MM.1S (cell line): ENCODE measurements around the gene LAGE3.

Experiments used
- DNase-seq: peaks from one replicate; pipeline ENCODE4 v3.0.0-alpha.2; 2015
- H2AFZ ChIP-seq: fragments of 300-600 bp; sonication (generic); 2 replicates; pipeline ENCODE4 v1.6.0; 2016; ENCODE audit warnings: antibody characterized with exemption, low read length
- H3F3A ChIP-seq: fragments of 300-600 bp; sonication (generic); 2 replicates; pipeline ENCODE4 v1.6.1; 2016; ENCODE audit warnings: mild to moderate bottlenecking, antibody characterized with exemption, low read length, moderate library complexity, mixed read lengths; ENCODE audit not compliant: insufficient read depth
- H3K27ac ChIP-seq: fragments of 300-600 bp; sonication (generic); 2 replicates; pipeline ENCODE4 v1.5.1; 2016; ENCODE audit warnings: mild to moderate bottlenecking, low read length
- H3K27me3 ChIP-seq: fragments of 300-600 bp; sonication (generic); replicated peaks from 2 replicates; pipeline ENCODE4 v1.6.0; 2016; ENCODE audit warnings: low read length; ENCODE audit not compliant: insufficient read depth
- H3K36me3 ChIP-seq: fragments of 300-600 bp; sonication (generic); replicated peaks from 2 replicates; pipeline ENCODE4 v1.6.1; 2016; ENCODE audit warnings: mild to moderate bottlenecking, low read length, mixed read lengths; ENCODE audit not compliant: insufficient read depth
- H3K4me1 ChIP-seq: fragments of 300-600 bp; sonication (generic); 2 replicates; pipeline ENCODE4 v1.6.1; 2016; ENCODE audit warnings: low read length, mixed read lengths
- H3K4me2 ChIP-seq: fragments of 300-600 bp; sonication (generic); 2 replicates; pipeline ENCODE4 v1.6.0; 2016; ENCODE audit warnings: low read depth, low read length
- H3K4me3 ChIP-seq: fragments of 300-600 bp; sonication (generic); 2 replicates; pipeline ENCODE4 v1.5.1; 2016; ENCODE audit warnings: low read length, mixed read lengths
- H3K79me2 ChIP-seq: fragments of 300-600 bp; sonication (generic); 2 replicates; pipeline ENCODE4 v1.6.1; 2016; ENCODE audit warnings: mixed run types, low read length, mixed read lengths
- H3K9ac ChIP-seq: fragments of 300-600 bp; sonication (generic); 2 replicates; pipeline ENCODE4 v1.6.1; 2016; ENCODE audit warnings: low read length, mixed read lengths
- H3K9me2 ChIP-seq: fragments of 300-600 bp; sonication (generic); replicated peaks from 2 replicates; pipeline ENCODE4 v1.6.1; 2016; ENCODE audit warnings: mild to moderate bottlenecking, low read length, mixed read lengths; ENCODE audit not compliant: insufficient read depth
- H3K9me3 ChIP-seq: fragments of 300-600 bp; sonication (generic); replicated peaks from 2 replicates; pipeline ENCODE4 v1.6.1; 2016; ENCODE audit warnings: mild to moderate bottlenecking, low read length, mixed read lengths; ENCODE audit not compliant: insufficient read depth
- H4K20me1 ChIP-seq: fragments of 300-600 bp; sonication (generic); 2 replicates; pipeline ENCODE4 v1.6.1; 2016; ENCODE audit warnings: mild to moderate bottlenecking, low read length, moderate library complexity, mixed read lengths; ENCODE audit not compliant: insufficient read depth
- EZH2 ChIP-seq: fragments of 300-600 bp; sonication (generic); optimal IDR thresholded peaks from 2 replicates; pipeline ENCODE3; 2017; ENCODE audit warnings: low read depth, mild to moderate bottlenecking, antibody characterized with exemption, low read length, mixed read lengths
- EZH2phosphoT487 ChIP-seq: fragments of 300-600 bp; sonication (generic); IDR thresholded peaks from 2 replicates; pipeline ENCODE4 v1.6.1; 2018; ENCODE audit warnings: antibody characterized with exemption, low read length
- TF ChIP-seq, protein P1 (sequence below): fragments of 300-600 bp; sonication (generic); IDR thresholded peaks from 2 replicates; pipeline ENCODE4 v1.5.1; 2016; ENCODE audit warnings: antibody characterized with exemption, low read length, mixed read lengths

The LAGE3 gene

DNA sequence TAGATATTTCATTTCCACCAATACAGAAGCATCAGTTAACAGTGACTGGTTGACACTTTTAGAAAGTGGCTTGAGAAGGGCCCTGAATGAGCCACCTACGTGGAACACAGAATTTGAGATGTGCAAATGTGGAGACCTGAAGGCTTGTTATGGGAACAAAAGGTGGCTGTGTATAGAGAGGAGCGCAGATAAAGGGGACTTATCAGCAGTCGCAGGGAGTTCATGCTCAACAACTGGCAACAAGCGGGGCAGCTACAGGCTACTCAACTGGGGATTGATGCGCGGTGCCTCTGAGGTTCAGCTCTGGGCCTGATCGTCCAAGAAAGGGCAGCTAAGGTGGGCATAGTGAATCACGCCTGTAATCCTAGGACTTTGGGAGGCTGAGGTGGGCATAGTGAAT lies 40.3 kb upstream of the LAGE3 start:
- no peak overlapping the region for H3K4me3 ChIP-seq
- H3K4me2 ChIP-seq: no peak overlapping the region
- H3K36me3 ChIP-seq: no peaks in the 10 kb centered on the region
- DNase-seq: no peak
- H2AFZ ChIP-seq: no peak overlapping the region
- no peaks in the 10 kb centered on the region for H3K9me2 ChIP-seq
- H3K9me3 ChIP-seq: no peaks in the 10 kb centered on the region
- no peaks in the 10 kb centered on the region for H3K4me1 ChIP-seq
- H3K9ac ChIP-seq: no peak overlapping the region
- no peaks in the 10 kb centered on the region for H3K27me3 ChIP-seq
- no peaks in the 10 kb centered on the region for H4K20me1 ChIP-seq
- no peak overlapping the region for H3K27ac ChIP-seq
- TF ChIP-seq, protein P1, sequence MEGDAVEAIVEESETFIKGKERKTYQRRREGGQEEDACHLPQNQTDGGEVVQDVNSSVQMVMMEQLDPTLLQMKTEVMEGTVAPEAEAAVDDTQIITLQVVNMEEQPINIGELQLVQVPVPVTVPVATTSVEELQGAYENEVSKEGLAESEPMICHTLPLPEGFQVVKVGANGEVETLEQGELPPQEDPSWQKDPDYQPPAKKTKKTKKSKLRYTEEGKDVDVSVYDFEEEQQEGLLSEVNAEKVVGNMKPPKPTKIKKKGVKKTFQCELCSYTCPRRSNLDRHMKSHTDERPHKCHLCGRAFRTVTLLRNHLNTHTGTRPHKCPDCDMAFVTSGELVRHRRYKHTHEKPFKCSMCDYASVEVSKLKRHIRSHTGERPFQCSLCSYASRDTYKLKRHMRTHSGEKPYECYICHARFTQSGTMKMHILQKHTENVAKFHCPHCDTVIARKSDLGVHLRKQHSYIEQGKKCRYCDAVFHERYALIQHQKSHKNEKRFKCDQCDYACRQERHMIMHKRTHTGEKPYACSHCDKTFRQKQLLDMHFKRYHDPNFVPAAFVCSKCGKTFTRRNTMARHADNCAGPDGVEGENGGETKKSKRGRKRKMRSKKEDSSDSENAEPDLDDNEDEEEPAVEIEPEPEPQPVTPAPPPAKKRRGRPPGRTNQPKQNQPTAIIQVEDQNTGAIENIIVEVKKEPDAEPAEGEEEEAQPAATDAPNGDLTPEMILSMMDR: no peak
- no peak for TF ChIP-seq EZH2phosphoT487
- no peak for TF ChIP-seq EZH2
- peaks cover 4% of the 10 kb centered on the region; the same call in 1 of the 2 replicates for H3K79me2 ChIP-seq
- H3F3A ChIP-seq: no peaks in the 10 kb centered on the region

DNA sequence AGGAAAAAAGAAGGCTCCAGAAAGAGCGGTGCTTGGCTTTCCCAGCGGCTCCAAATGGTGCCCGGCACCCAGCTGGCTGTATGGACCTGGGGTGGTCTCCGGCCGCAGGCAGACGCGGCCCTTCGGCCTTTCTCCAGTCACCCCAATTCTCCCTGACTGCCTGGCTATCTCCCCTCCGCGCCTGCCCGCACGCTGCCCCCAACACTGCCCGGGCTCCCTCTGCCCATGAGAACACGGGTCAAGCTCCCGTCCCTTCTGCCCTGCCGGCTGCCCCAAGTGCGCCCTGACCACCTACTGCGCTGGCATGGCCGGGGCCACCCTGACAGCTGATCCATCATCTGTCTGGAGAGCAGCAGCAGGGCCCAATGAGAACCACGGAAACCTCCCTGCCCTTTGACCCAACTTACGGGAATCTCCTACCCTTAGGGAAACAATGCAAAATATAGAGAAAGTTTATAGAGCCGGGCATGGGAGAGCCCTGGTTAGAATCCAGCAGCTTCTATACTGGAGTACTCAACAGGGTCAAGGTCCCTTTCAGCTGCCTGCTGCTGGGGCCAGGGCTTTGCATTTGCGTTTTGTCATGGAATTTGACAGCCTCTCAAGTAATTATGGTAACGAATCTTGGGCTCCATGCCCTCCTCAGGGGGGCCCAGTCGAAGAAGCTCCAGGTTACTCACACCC lies 38.2 kb upstream of the LAGE3 start:
- Histone ChIP-seq H3K36me3 (no peaks in the 10 kb centered on the region), H3K4me2 (peak overlapping the region; percentile 50; the same call in 1 of the 2 replicates), H3K79me2 (peaks cover 4% of the 10 kb centered on the region; the same call in 1 of the 2 replicates), H4K20me1 (no peaks in the 10 kb centered on the region), H3K4me1 (no peaks in the 10 kb centered on the region), H3K27me3 (no peaks in the 10 kb centered on the region), H3K9me2 (no peaks in the 10 kb centered on the region), H3K9ac (no peak overlapping the region), H3F3A (no peaks in the 10 kb centered on the region), H3K27ac (no peak overlapping the region), H3K9me3 (no peaks in the 10 kb centered on the region), H3K4me3 (no peak overlapping the region), H2AFZ (no peak overlapping the region)
- TF ChIP-seq EZH2phosphoT487 (no peak), EZH2 (no peak)
- TF ChIP-seq, protein P1: no peak
- no peak for DNase-seq

DNA sequence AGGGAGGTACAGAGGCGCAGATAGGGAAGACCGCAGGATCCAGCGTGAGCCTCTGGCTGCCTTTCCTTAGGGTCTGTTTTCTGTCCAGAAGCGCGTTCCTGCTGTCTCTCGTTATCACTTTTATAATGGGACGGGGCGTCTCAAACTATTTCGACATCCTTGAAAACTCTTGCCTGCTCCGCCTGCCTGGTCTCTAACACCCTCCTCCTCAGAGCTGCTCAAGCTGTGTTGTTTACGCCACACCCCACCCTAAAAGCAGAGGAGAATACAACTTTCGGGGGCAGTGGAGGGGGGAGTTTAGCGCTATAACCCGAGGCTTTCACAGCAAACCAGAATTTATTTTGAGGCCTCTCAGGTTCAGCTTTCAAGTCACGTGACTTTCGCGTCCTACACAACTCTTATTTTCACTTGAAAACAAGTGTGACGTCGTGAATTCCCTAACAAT lies 37.6 kb upstream of the LAGE3 start:
- Histone ChIP-seq H3F3A (no peaks in the 10 kb centered on the region), H3K27ac (peak overlapping the region; percentile 20; the same call in 1 of the 2 replicates), H3K9me3 (no peaks in the 10 kb centered on the region), H3K4me1 (no peaks in the 10 kb centered on the region), H3K4me3 (peak overlapping the region; percentile 65), H2AFZ (peak overlapping the region; percentile 54), H3K9me2 (no peaks in the 10 kb centered on the region), H3K27me3 (no peaks in the 10 kb centered on the region), H3K4me2 (peak overlapping the region; percentile 50), H3K36me3 (no peaks in the 10 kb centered on the region), H3K9ac (peak overlapping the region; percentile 36; the same call in 1 of the 2 replicates), H3K79me2 (peaks cover 4% of the 10 kb centered on the region; the same call in 1 of the 2 replicates), H4K20me1 (no peaks in the 10 kb centered on the region)
- no peak for TF ChIP-seq EZH2
- no peak for DNase-seq
